ENCODE data around the gene CENPX. TPM values are rescaled to one million over a fixed set of nuclear protein-coding genes. Genes with fewer than 3 reads are reported as not detected.

Gene CENPX
- total and polyA plus RNA-seq, 2 of the 13 experiments (the other 11 are each of a cell fraction or from before 2014, with no cell fraction given): 92.7 to 170 TPM

- TF ChIP-seq ETS1 (CRISPR knock-in tag; IDR thresholded peaks at IDR 0.05) (no peak), BRD4 (CRISPR knock-in tag; IDR thresholded peaks at IDR 0.05) (peak; percentile 98), ZNF572 (CRISPR knock-in tag; IDR thresholded peaks at IDR 0.05) (peak; percentile 22; the same call in 1 of the 2 replicates), SRY (CRISPR knock-in tag; IDR thresholded peaks at IDR 0.05) (peak; percentile 96), NPAS2 (CRISPR knock-in tag; IDR thresholded peaks at IDR 0.05; ENCODE audit: borderline replicate concordance) (0 out of 2 replicates have a peak, but pooled peaks have one; percentile 12), NCOA5 (CRISPR knock-in tag; IDR thresholded peaks at IDR 0.05) (no peak), MED8 (CRISPR knock-in tag; IDR thresholded peaks at IDR 0.05; ENCODE audit: insufficient replicate concordance) (peak; percentile 91), MYPOP (CRISPR knock-in tag; IDR thresholded peaks at IDR 0.05) (no peak; the same call in 1 of the 2 replicates), RAD21 (CRISPR knock-in tag; IDR thresholded peaks at IDR 0.05) (peak; percentile 51; the same call in 1 of the 2 replicates), BHLHE40 (IDR thresholded peaks at IDR 0.05; ENCODE audit: low read length) (peak; percentile 51; the same call in 1 of the 2 replicates), MXD3 (CRISPR knock-in tag; IDR thresholded peaks at IDR 0.05) (peak; percentile 90), RARA (CRISPR knock-in tag; IDR thresholded peaks at IDR 0.05) (peak; percentile 73), NR2F2 (IDR thresholded peaks at IDR 0.05; ENCODE audit: borderline replicate concordance, low read depth) (peak; percentile 95), ZNF484 (CRISPR knock-in tag; IDR thresholded peaks at IDR 0.05; ENCODE audit: borderline replicate concordance, low read depth) (peak; percentile 80; the same call in 1 of the 2 replicates), SIX1 (CRISPR knock-in tag; IDR thresholded peaks at IDR 0.05; ENCODE audit: borderline replicate concordance) (0 out of 2 replicates have a peak, but pooled peaks have one; percentile 30), PBX2 (CRISPR knock-in tag; IDR thresholded peaks at IDR 0.05) (no peak), SKI (IDR thresholded peaks at IDR 0.05; ENCODE audit: partially characterized antibody) (peak; percentile 34), RORA (CRISPR knock-in tag; IDR thresholded peaks at IDR 0.05) (no peak), PHF21A (CRISPR knock-in tag; IDR thresholded peaks at IDR 0.05) (peak; percentile 71), ZNF230 (CRISPR knock-in tag; IDR thresholded peaks at IDR 0.05) (peak; percentile 71), ZNF780A (CRISPR knock-in tag; IDR thresholded peaks at IDR 0.05) (no peak)
- TF ChIP-seq, protein P1, sequence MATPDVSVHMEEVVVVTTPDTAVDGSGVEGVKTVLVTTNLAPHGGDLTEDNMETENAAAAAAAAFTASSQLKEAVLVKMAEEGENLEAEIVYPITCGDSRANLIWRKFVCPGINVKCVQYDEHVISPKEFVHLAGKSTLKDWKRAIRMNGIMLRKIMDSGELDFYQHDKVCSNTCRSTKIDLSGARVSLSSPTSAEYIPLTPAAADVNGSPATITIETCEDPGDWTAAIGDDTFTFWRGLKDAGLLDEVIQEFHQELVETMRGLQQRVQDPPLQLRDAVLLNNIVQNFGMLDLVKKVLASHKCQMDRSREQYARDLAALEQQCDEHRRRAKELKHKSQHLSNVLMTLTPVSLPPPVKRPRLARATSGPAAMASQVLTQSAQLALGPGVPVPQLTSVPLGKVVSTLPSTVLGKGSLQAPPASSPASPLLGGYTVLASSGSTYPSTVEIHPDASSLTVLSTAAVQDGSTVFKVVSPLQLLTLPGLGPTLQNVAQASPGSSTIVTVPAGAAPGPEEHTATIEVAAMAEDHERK (CRISPR knock-in tag; IDR thresholded peaks at IDR 0.05; ENCODE audit: low read depth): peak; percentile 68; the same call in 1 of the 2 replicates
- TF ChIP-seq, protein P2, sequence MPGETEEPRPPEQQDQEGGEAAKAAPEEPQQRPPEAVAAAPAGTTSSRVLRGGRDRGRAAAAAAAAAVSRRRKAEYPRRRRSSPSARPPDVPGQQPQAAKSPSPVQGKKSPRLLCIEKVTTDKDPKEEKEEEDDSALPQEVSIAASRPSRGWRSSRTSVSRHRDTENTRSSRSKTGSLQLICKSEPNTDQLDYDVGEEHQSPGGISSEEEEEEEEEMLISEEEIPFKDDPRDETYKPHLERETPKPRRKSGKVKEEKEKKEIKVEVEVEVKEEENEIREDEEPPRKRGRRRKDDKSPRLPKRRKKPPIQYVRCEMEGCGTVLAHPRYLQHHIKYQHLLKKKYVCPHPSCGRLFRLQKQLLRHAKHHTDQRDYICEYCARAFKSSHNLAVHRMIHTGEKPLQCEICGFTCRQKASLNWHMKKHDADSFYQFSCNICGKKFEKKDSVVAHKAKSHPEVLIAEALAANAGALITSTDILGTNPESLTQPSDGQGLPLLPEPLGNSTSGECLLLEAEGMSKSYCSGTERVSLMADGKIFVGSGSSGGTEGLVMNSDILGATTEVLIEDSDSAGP (CRISPR knock-in tag; IDR thresholded peaks at IDR 0.05; ENCODE audit: borderline replicate concordance): peak; percentile 98
These were observed 43.1 kb upstream of the CENPX start, which contains the start of gene DUS1L (continued) for GRCh38 chr17:82065638-82066303.

Data from HepG2 (cell line).